Putamen (tissue), 1 donor: ENCODE results near the gene BASP1.
"Not testable (repeated sequence)": the region's sequence is repeated elsewhere in the genome, so short reads cannot be mapped to it uniquely, and the experiment has no call there.

Experiments used
- DNase-seq: peaks from one replicate; pipeline ENCODE4 v3.0.0-alpha.2; 2016; ENCODE audit warnings: low spot score

The BASP1 gene

GRCh38 chr5:17191574-17191973, 25.9 kb upstream of the BASP1 start:
- DNase-seq, result not testable (repeated sequence)

- no peak for DNase-seq
Observed at GRCh38 chr5:17192191-17192590, 25.2 kb upstream of the BASP1 start.

GRCh38 chr5:17196024-17196423, 21.4 kb upstream of the BASP1 start:
- no peak for DNase-seq

GRCh38 chr5:17196697-17197096, 20.7 kb upstream of the BASP1 start:
- no peak for DNase-seq

- DNase-seq, result no peak
Observed at GRCh38 chr5:17203329-17204132, 13.9 kb upstream of the BASP1 start.

- DNase-seq, result no peak
Observed at GRCh38 chr5:17204133-17204489, 13.3 kb upstream of the BASP1 start.

GRCh38 chr5:17206021-17206420, 11.4 kb upstream of the BASP1 start:
- DNase-seq, result no peak

- no peak for DNase-seq
Observed at GRCh38 chr5:17212191-17212590, 5.2 kb upstream of the BASP1 start.

- DNase-seq, result no peak
Observed at GRCh38 chr5:17212996-17213395, 4.4 kb upstream of the BASP1 start.

GRCh38 chr5:17213938-17214337, 3.5 kb upstream of the BASP1 start:
- no peak for DNase-seq

- no peak for DNase-seq
Observed at GRCh38 chr5:17214893-17215292, 2.5 kb upstream of the BASP1 start.

GRCh38 chr5:17215361-17215760, 2.1 kb upstream of the BASP1 start:
- no peak for DNase-seq

- DNase-seq, result peak; percentile 83
Observed at GRCh38 chr5:17216176-17216973, 1.1 kb upstream of the BASP1 start.

- no peak for DNase-seq
Observed at GRCh38 chr5:17216974-17217492, 398 bp upstream of the BASP1 start.

- no peak for DNase-seq
Observed at GRCh38 chr5:17218353-17219005, 1.0 kb downstream of the BASP1 start.

GRCh38 chr5:17219006-17219422, 1.6 kb downstream of the BASP1 start:
- peak; percentile 57 for DNase-seq

GRCh38 chr5:17219469-17219868, 2.0 kb downstream of the BASP1 start:
- no peak for DNase-seq

- DNase-seq, result no peak
Observed at GRCh38 chr5:17219992-17220391, 2.6 kb downstream of the BASP1 start.

GRCh38 chr5:17220469-17220868, 3.0 kb downstream of the BASP1 start:
- DNase-seq, result no peak

- DNase-seq, result no peak
Observed at GRCh38 chr5:17221843-17222636, 4.6 kb downstream of the BASP1 start.

GRCh38 chr5:17222664-17223063, 5.2 kb downstream of the BASP1 start:
- no peak for DNase-seq
